ENCODE data around the gene MYCT1.

- TF ChIP-seq EZH2 (IDR thresholded peaks at IDR 0.05; ENCODE audit: insufficient read depth, poor library complexity, severe bottlenecking) (no peak), EZH2phosphoT487 (IDR thresholded peaks at IDR 0.05; ENCODE audit: insufficient read depth, low read depth) (no peak)
Measured at GRCh38 chr6:152727507-152727906, 29.8 kb downstream of the MYCT1 start.

All from GM23248 (cell line).